ENCODE results near the gene MAP1A.
"Not testable (repeated sequence)": the region's sequence is repeated elsewhere in the genome, so short reads cannot be mapped to it uniquely, and the experiment has no call there.

MAP1A gene

DNA sequence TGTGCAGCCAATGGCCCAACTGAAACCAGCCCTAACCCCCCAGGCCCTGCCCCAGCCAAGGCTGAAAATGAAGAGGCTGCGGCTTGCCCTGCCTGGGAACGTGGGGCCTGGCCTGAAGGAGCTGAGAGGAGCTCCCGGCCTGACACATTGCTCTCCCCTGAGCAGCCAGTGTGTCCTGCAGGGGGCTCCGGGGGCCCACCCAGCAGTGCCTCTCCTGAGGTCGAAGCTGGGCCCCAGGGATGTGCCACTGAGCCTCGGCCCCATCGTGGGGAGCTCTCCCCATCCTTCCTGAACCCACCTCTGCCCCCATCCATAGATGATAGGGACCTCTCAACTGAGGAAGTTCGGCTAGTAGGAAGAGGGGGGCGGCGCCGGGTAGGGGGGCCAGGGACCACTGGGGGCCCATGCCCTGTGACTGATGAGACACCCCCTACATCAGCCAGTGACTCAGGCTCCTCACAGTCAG lies 11.2 kb downstream of the MAP1A start:
- no peak for DNase-seq (ENCODE audit: low read depth in 2 of 2, low spot score in 1 of 2)

DNA sequence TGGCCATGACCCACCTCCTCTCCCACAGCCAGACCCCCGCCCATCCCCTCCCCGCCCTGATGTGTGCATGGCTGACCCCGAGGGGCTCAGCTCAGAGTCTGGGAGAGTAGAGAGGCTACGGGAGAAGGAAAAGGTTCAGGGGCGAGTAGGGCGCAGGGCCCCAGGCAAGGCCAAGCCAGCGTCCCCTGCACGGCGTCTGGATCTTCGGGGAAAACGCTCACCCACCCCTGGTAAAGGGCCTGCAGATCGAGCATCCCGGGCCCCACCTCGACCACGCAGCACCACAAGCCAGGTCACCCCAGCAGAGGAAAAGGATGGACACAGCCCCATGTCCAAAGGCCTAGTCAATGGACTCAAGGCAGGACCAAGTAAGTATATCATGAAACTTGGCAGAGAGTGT lies 11.7 kb downstream of the MAP1A start:
- DNase-seq (ENCODE audit: low read depth in 2 of 2, low spot score in 1 of 2), result no peak

DNA sequence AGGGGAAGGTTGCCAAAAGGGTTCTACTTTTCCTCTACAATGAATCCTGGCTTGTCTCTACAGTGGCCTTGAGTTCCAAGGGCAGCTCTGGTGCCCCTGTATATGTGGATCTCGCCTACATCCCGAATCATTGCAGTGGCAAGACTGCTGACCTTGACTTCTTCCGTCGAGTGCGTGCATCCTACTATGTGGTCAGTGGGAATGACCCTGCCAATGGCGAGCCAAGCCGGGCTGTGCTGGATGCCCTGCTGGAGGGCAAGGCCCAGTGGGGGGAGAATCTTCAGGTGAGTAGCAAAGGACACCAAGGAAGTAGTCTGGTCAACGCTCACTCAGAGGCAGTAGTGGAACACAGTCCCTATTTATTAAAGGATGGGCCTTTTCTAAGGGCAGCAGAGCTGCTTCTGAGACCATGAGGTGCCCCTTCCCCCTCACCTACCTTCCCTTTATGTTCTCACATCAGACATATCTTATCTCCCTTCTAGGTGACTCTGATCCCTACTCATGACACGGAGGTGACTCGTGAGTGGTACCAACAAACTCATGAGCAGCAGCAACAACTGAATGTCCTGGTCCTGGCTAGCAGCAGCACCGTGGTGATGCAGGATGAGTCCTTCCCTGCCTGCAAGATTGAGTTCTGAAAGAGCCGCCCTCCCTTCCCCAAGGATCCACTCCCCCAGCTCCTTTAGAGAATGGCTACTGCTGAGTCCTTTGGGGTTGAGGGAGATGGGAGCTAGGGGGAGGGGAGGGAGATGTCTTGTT lies 12.4 kb downstream of the MAP1A start:
- no peak for DNase-seq (ENCODE audit: low read depth in 2 of 2, low spot score in 1 of 2)

DNA sequence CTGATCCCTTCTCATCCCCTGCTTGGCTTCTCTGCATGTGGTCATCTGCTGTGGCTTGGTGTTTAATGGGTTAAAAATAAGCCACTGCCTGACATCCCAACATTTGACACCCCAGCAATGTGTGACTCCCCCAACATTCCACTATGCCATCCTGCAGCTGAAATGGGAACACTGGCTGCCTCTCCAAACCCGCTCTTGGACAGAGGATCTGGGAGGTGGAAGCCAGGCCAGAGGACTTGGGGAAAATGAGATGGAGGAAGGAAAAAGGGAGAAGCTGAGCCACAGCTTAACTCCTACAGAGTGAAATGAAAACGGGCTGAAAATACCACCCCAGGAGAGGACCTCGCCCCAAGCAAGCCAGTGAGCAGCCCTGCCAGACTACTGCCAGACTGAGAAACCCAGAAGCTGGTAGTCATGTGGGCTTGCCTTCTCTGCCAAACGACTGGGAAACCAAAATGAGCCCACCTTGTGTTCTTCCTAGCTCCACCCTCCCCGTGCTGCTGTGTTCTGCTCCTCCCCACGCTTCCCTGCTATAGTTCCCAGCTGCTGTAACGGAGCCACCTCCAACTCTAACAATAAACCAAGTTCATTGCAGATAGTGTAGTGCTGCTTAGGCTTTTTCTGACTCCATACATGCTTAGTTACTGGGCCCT lies 13.7 kb downstream of the MAP1A start:
- DNase-seq (ENCODE audit: low read depth in 2 of 2, low spot score in 1 of 2), result no peak

DNA sequence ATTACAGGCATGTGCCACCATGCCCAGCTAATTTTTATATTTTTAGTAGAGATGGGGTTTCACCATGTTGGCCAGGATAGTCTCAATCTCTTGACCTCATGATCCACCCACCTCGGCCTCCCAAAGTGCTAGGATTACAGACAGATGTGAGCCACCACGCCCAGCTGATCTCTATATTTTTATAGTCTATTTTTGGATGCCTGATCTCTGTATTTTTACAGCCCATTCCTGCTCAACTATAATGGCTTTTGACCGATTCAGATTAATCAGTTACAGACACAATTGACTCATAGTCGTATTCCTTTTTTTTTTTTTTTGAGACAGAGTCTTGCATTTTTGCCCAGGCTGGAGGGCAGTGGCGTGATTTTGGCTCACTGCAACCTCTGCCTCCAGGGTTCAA lies 15.4 kb downstream of the MAP1A start:
- DNase-seq (ENCODE audit: low read depth in 2 of 2, low spot score in 1 of 2), result not testable (repeated sequence)

DNA sequence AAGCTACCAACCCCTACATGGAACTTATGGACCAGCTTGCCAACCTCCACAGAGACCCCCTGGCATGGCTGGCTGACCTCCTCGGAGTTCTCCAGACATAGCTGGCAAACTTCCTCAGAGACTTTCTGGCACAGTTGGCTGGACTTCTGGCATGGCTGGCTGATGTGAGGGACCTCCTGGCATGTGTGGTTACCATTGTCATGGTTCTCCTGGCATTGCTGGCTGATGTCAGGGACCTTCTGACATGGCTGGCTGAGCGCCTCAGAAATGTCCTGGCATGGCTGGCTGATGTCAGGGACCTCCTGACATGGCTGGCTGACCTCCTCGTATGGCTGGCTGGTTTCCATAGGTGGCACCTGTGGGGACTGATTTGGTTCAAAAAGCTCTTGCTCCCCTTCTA lies 17.5 kb downstream of the MAP1A start:
- no peak for DNase-seq (ENCODE audit: low read depth in 2 of 2, low spot score in 1 of 2)

DNA sequence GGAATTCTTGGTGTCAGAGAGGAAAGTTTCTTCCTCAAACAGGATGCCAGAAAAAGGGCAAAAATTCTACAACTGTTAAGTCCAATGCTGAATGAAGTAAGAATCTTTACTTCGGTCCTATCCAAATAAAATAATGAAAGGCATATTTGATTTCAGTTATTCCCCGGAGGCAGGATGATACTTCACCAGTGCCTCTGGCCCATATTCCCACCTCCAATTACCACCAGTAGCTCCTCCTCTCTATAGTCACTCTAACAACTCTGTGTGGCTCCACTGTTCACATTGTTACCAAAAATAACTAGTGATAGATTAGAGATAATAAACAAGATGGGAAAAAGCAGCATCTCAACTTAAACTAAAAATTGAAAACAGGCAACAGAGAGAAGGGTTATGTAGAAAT lies 20.7 kb downstream of the MAP1A start:
- no peak for DNase-seq (ENCODE audit: low read depth in 2 of 2, low spot score in 1 of 2)

DNA sequence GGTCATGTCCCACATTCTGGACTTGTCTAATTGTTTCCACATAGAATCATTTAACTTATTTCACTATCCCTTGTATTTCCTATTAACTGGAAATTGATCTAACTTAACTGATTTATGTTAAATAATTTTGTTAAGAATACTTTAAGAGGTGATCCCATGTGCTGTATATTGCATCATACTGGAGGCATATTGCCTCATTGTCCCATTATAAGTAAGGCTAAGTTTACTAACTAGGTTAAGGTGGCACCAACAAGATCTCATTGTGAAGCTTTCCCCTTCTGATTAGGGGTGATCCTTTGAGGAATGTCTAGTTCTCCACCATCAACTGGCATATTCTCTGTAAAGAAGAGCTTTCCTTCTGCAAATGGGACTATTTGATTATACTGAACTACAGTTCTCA lies 24.4 kb downstream of the MAP1A start:
- no peak for DNase-seq (ENCODE audit: low read depth in 2 of 2, low spot score in 1 of 2)

DNA sequence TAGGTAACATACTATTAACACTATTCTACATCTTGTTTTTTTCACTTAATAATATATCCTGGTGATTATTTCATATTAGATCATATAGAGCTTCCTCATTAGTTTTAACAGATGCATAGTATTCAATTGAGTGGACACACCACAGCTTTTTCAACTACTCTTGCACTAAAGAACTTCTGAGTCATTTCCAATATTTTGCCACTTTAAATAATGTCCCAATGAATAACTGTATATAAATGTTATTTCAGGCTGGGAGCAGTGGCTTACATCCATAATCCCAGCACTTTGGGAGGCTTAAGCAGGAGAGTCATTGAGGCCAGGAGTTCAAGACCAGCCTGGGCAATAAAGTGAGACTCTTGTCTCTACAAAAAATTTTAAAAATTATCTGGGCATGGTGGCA lies 26.9 kb downstream of the MAP1A start:
- DNase-seq (ENCODE audit: low read depth in 2 of 2, low spot score in 1 of 2), result no peak

DNA sequence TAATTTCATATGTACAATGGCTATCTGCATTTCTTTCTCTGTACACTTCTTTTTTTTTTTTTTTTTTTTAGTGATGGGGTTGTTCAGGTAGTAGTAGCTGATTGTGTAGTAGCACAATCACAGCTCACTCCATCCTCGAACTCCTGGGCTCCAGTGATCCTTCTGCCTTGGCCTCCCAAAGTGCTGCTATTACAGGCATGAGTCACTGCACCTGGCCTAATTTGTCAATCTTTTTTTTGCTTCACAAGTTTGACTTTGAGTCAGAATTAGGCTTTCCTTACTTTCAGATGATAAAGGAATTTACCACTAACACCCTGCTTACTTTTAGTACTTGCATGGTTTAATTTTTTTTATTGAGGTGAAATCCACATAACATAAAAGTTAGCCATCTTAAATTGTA lies 28.0 kb downstream of the MAP1A start:
- no peak for DNase-seq (ENCODE audit: low read depth in 2 of 2, low spot score in 1 of 2)

DNA sequence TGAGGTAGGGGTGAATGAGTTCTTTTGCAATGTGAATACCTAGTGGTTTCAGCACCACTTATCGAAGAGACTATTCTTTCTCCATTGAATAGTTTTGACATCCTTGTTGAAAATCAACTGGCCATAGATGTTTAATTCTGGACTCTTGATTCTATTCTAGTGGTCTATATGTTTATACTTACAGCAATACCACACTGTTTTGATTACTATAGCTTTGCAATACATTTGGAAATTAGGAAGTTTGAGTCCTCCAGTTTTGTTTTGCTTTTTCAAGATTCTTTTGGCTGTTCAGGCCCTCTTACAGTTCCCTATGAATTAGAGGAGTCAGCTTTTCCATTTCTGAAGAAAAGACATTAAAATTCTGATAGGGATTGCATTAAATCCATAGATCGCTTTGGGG lies 30.1 kb downstream of the MAP1A start:
- no peak for DNase-seq (ENCODE audit: low read depth in 2 of 2, low spot score in 1 of 2)

DNA sequence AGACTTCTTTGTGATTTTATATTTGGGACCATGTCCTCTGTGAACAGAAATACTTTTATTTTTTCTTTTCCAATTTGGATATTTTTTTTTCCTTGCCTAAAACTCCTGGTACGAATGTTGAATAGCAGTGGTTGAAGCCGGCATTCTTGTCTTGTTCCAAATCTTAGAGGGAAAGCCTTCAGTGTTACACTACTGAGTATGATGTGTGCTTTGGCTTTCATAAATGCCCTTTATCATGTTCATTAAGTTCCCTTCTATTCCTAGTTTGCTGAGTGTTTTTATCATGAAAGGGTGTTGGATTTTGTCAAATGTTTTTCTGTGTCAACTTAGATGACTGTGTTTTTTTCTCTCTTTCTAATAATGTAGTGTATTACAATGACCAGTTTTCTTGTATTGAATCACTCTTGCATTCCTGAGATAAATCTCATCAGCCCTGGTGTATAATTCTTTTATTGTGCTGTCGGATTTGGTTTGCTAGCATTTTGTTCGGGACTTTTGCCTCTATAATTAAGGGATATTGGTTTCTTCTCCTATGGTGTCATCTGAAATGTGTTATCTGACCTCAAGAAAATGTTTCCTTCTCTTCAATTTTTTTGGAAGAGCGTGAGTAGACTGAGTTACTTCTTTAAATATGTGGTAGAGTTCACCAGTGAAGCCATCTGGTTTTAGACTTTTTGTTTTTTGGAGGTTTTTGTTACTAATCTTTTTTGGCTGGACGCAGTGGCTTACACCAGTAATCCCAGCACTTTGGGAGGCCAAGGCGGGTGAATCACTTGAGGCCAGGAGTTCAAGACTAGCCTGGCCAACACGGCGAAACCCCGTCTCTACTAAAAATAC lies 33.3 kb downstream of the MAP1A start:
- DNase-seq (ENCODE audit: low read depth in 2 of 2, low spot score in 1 of 2), result no peak

DNA sequence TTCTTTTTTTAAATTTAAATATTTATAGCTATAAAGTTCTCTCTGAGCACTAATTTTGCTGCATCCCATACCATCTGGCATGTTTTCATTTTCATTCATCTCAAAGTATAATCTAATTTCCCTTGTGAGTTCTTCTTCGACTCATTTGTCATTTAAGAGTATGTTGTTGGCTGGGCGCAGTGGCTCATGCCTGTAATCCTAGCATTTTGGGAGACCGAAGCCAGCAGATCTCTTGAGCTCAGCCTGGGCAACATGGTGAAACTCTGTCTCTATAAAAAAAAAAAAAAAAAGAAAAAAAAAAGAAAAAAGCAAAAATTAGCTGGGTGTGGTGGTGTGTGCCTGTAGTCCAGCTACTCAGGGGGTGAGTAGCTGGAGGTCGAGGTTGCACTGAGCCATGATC lies 34.8 kb downstream of the MAP1A start:
- DNase-seq (ENCODE audit: low read depth in 2 of 2, low spot score in 1 of 2), result no peak

DNA sequence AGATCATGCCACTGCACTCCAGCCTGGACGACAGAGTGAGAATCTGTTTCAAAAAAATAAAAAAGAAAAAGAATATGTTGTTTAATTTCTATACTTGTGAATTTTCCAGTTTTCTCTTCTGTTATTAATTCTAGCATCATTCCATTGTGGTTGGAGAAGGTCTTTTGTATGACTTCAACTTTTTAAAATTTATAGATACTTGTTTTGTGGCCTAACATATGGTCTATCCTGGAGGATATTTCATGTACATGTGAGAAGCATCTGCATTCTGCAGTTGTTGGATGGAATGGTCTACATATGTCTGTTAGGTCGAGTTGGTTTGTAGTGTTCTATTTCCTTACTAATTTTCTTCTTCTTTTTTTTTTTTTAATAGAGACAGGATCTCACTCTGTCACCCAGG lies 35.6 kb downstream of the MAP1A start:
- no peak for DNase-seq (ENCODE audit: low read depth in 2 of 2, low spot score in 1 of 2)

DNA sequence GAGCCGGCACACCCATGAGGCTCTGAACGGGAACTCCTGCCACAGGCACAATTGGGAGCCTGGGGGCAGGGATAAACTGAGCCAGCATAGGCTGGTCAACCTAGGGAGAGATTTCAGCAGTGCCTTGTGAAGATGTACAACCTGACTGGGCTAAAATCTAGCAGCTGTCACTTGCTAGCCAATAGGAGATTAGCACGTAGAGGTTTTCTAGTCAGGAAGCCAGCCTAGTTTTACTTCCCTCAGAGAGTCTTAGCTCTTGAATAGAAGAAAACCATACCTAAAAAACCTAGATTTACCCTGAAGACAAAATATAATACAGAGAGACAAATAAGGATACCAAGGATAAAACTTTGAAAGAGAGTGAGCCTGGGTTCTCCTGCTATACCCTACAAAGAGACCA lies 45.3 kb downstream of the MAP1A start:
- DNase-seq (ENCODE audit: low read depth in 2 of 2, low spot score in 1 of 2), result not testable (repeated sequence)

DNA sequence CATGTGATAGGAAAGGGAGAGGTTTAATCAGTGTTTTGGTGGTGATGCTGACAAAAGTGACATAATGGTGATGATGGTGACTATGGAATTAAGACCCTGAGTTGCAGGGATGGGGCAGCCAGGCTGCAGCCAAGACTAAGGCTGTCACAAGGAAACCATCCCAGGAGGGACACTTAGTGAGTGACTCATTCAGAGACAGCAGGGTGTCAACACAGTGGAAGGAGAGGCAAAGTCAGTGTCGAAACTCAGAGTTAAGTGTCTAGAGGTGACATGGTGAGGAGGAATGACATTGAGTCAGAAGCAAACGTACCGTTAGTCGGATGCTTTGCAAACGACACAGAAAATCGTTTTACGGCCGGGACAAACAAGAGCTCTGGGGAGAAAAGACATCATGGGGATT lies 46.4 kb downstream of the MAP1A start:
- not testable (repeated sequence) for DNase-seq (ENCODE audit: low read depth in 2 of 2, low spot score in 1 of 2)

DNA sequence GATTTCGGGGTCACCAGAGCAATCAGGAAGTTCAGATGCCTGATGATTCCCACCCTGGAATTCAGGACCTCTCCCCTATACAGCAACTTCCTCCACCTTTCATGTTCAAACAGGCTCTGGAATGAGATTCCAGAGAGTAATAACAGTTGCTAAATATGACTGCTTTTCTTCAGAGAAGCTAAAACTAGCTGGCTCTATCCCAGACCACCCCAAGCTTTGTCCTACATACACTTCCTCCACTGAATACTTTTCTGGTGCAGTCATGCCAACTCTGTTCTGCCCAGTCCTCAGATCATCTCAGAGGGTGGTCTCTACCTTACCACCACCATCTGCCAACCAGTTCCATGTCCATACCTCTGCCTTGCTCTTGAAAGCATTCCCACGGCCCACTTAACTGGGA lies 49.2 kb downstream of the MAP1A start:
- DNase-seq (ENCODE audit: low read depth in 2 of 2, low spot score in 1 of 2), result not testable (repeated sequence)

DNA sequence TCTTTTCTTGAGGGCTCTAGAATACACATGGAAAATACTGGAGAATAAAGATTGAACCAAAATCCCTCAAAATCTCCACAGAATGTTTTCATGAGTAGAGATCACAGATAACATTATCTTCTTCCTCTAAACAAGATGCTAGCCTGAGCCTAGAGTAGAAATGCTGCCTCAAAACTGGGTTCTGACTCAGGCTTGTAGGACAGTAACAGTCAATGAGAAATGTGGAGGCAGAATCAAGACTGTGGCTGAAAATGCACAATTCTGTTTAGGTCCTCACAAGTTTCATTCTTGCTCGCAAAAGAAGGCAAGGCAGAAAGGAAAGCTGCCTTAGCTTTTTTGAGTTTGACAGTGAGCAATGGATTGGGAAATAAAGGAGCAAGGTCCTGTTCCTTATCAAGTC lies 57.2 kb downstream of the MAP1A start:
- not testable (repeated sequence) for DNase-seq (ENCODE audit: low read depth in 2 of 2, low spot score in 1 of 2)

Data from stimulated activated CD8-positive, alpha-beta memory T cell treated with anti-CD3 and anti-CD28 coated beads, Interleukin-4, amount 100 ng/mL, for 1 hour (primary cell).